HG03354 (cell line): ENCODE measurements around the gene KLHL40.

Experiments
- ATAC-seq: cut with Tn5 transposase; IDR thresholded peaks from one replicate; pipeline ENCODE4 v1.9.1; 2021; ENCODE audit warnings: mild to moderate bottlenecking; ENCODE audit not compliant: unreplicated experiment, poor library complexity, severe bottlenecking

The KLHL40 gene

DNA sequence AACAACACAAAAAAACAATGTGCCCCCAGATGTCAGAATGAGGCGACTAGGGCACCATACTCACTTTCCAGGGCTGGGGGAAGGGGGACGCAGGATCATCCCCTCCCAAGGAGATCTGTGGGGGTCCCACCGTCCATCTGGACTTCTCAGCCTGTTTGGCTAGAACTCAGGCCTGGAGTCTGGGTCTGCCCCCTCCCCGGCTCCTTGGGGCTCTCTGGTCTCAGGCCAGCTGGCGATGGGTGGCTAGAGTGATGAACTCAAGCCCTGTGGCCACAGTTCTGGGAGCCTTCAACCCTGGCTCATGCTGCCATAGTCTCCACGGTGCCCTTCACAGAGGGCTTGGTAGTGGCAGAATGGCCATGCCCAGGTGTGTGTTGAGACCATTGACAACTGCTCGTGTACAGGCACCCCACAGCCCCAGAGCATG is 18.2 kb upstream of the KLHL40 start:
- ATAC-seq, result no peak

DNA sequence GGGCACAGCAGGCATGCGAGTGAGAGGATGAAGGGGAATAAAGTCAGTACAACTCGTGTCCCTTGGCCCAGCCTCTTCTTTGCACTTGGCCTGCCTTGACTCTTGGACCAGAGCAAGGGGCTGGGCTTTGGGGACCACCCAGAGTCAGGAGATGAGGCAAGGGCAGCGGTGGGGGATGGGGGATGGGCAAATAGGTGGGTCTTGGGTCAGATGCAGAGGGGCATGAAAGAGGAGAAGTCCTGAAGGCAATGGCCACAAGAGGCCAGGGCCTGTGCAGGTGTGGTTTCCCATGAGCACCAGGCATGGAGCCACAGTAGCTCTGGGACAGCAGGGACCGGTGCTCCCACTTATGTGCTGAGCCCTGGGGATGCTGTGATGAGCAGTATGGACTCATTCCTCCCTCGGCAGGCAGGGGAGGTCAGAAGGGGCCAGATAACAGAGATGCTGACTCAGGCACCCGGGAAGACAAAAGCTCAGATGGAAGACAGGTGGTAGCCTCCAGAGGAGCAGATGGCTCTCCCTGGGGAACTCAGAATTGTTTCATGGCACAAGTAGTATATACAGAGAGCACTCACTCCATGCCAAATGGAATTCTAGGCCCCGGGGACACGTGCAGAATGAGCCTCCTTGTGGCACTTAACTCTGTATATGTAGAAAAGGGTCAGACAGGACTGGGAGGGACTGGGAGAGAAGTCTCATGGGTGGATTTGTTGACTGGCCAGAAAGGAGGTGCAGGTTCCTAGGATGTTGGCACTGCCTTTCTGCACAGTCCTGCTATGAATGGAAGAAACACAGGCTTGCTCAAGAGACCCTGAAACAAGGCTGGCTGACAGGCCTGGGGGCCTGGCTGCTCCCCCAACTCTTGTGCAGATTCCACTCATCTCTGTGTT is 17.6 kb upstream of the KLHL40 start:
- no peak for ATAC-seq

DNA sequence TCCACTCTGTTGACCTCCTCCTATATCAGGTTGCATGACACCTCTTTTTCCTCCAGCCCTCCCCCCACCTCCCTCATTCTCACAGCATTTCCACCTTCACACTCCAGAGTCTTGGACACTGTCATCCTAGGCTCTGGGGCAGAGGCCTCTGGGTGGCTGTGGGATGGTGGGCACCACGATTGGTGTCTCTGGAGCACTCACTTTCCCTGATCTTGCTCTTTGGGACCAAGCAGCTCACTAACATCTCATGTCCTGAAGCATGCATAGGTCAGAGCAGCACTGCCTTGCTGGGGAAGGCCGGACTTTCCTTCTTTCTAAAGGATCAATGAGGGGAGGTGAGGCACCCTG is 16.9 kb upstream of the KLHL40 start:
- ATAC-seq, result no peak

DNA sequence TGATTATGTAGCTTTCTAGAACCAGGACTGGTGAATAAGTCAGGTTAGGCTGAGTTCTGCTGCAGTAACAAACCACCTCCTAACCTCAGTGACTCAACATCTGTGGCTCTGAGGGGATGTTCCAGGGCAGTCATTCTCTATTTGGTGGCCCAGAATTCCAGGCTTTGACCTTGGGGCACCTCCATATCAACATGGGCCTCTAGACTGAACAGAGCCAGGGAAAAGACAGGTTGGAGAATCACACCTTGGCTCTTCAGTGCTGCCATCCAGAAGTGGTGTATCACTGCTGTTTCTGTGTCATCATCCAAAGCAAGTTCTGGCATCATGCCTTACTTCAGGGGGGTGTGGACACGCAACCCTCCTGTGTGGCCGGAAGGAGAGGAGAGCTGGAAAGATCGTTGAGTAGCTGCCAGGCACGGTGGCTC is 16.5 kb upstream of the KLHL40 start:
- no peak for ATAC-seq

DNA sequence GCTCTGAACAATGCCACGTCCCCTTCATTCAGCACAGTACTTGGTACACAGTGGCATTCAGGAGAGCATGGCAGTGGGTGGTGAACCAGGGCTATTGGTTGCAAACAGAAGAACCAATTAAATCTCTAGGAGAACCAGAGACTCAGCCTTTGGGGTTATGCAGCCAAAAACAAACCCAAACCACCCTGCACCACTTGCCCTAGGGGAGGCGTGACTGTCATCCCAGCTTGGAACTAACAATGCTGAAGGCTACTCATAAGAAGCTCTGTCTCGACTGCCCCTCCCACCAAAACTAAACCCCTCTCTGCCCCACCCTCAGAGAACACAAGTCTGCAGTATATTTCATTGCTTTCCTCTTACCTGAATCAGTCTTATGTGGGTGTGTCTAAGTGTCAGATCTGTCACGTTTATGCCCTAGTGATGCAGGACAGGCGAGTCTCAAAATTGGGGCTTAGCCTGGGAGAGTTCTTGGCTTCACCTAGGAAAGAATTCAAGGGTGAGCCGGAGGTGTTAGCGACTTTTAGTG is 15.2 kb upstream of the KLHL40 start:
- ATAC-seq, result no peak

DNA sequence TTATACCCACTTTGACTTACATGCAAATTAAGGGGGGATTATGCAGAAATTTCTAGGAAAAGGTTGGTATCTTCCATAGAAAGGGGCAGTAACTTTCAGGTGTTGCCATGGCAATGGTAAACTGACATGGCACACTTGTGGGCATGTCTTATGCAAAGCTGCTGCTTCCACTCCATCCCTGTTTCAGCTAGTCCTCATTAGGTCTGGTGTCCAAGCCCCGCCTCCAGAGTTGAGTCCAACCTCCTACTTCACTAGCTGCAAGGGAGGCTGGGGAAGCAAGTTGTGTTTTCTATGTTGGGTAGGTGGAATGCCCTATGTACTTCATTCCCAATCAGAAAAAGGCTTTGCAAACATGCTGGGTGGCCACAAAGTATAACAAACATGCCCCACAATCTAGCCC is 14.7 kb upstream of the KLHL40 start:
- no peak for ATAC-seq

DNA sequence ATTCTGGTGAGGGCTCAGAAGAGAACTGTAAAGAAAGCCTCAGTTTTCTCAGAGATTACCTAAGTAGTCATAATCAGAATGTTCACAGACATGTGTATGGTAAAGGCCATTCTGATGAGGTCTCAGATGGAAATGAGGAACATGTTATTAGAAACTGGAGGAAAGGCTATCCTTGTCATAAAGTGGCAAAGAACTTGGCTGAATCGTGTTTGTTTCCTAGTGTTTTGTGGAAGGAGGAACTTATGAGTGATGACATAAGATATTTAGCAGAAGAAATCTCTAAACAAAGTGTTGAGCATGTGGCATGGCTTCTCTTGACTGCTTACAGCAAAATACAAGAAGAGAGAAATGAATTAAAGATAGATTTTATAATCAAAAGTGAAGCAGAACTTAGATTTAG is 12.8 kb upstream of the KLHL40 start:
- ATAC-seq, result no peak

DNA sequence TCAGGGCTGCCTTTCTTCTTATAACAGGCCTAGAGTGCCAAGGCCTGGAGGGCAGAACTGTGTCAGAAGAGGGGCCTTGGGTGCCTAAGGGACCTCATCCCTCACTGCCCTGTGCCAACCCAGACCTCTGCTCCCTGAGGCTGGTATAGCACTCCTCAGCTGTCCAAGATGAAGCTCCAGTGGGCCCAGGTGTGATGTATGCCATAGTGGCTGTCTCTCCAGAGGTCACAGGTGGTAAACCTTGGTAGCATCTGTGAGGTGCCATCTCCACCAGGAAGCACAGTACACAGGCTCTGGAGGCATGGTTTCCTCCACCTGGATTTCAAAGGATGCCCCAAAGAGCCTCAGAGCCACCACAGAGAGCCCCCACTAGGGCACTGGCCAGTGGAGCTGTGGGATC is 12.3 kb upstream of the KLHL40 start:
- no peak for ATAC-seq

DNA sequence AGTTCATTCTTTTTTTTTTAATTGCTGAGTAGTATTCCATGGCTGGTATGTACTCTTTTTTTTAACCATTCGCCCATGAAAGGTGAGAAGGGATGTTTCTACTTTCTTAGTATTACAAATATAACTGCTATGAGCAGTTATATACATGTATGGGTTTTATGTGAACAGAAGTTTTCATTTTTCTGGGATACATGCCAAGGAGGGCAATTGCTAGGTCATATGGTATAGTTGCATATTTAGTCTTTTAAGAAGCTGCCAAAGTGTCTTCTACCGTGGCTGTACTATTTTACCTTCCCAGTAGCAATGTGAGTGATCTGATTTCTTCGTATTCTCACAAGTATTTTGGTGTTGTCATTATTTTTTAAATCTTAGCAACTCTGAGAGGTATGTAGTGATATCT is 11.2 kb upstream of the KLHL40 start:
- no peak for ATAC-seq

DNA sequence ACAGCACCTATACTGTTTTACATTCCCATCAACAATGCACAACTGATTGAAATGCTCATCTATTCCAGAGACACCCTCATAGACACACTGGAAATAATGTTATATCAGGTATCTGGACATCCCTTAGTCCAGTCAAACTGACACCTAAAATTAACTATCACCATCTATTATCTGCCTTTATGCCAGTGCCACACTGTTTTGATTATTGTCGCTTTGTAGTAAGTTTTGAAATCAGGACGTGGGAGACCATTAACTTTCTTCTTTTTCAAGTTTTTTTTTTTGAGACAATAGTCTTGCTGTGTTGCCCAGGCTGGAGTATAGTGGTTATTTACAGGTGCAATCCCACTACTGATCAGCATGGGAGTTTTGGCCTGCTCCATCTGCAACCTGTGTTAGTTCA is 9.4 kb upstream of the KLHL40 start:
- no peak for ATAC-seq

DNA sequence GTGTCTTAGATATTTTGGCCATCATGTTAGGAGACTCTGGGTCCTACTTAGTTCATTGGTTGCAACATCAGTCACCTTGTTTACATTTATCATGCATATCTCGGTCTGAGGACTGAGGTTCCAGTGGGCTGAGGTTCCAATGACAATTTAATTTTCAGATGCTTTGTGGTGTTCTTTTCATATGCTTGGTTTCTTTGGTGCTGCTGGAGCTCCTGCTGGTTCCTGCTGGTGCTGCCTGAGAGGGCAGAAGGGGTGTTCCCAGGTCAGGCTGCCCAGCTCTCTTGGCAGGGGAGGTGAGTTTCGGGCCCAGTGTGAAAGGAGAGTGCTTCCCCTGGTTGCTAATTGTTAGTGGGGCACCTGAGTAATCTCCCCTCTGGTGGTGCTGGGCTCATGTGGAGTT is 6.9 kb upstream of the KLHL40 start:
- no peak for ATAC-seq

DNA sequence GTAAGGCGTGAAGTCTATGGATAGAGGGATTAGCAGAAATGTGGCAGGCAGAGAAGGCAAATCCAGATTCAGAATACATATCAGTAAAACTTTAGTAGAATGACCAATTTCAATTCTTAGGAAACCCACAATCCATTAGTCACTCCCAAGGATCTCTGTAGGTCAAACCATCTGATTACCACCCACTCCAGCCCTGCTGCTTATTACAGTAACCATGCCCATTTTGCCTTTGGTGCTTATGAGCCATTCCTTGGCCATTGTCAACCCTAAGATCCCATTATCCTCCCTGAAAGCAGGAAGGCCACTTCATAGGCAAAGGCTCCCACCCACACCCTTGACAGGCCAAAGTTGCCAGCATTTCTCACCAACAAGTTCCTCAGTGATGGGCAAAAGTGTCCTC is 5.1 kb upstream of the KLHL40 start:
- no peak for ATAC-seq

DNA sequence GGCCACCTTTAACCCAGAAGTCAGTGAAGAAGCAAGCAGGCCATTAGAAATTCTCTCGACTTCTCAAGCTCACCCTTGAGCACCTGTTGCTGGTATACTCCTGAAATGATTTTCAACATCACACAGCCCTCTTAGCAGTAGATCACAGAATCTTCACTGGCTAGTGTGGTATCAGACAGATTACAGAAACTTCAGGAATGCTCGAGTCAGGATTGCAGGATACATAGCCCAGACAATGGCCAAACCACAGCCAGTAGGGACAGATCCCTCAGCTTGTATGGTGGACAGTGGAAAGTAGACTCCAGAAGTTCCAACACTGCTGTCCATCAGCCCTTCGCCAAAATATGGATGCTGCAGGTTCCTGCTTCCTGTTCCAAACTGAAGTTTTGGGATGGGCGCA is 4.5 kb upstream of the KLHL40 start:
- ATAC-seq, result no peak

DNA sequence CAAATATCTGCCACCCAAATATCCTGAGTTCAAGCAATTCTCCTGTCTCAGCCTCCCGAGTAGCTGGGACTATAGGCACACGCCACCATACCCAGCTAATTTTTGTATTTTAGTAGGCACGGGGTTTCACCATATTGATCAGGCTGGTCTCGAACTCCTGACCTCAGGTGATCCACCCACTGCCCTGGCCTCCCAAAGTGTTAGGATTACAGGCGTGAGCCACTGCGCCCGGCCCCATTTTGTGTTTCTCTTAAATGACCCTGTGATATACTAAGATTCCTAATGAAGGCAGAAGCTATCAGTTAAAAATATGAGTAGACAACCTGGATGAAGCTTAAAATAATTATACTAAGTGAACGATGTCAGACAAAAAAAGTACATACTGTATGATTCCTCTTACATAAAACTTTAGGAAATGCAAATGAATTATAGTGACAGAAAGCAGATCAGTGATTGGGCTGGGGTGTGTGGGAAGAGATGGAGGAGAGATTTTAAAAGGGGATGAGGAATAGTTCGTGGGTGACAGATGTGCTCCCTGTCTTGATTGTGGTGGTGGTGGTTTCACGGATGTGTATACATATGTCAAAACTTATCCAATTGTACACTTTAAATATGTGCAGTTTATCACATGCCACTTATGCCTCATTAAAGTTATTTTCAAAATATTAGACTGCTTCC is 3.8 kb upstream of the KLHL40 start:
- ATAC-seq, result no peak

DNA sequence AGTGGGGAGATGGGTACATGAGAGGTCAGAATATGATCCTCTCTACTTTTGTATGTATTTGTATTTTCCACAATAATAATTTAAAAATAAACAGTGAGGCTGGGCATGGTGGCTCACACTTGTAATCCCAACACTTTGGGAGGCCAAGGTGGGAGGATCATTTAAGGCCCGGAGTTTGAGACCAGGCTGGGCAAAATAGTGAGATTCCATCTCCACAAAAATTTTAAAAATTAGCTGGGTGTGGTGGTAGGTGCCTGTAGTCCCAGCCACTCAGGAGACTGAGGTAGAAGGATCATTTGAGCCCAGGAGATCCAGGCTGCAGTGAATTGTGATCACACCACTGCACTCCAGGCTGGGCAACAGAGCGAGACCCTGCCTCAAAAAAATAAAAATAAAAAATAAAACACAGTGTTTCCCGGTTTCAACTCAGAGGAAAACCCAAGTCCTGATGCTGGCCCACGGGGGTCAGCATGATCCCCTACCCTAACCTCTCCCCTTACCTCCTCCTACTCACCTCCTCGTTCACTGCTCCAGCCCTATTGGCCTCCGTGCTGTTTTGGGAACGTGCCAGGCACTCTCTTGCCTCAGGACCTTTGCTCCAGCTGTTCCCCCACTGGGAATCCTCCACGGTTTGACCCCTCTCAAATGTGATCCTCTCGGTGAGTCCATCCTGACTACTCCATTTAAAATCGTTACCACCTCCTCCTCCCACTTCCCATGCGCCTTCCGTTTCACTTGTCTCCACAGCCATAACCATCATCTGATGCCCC is 2.9 kb upstream of the KLHL40 start:
- no peak for ATAC-seq

DNA sequence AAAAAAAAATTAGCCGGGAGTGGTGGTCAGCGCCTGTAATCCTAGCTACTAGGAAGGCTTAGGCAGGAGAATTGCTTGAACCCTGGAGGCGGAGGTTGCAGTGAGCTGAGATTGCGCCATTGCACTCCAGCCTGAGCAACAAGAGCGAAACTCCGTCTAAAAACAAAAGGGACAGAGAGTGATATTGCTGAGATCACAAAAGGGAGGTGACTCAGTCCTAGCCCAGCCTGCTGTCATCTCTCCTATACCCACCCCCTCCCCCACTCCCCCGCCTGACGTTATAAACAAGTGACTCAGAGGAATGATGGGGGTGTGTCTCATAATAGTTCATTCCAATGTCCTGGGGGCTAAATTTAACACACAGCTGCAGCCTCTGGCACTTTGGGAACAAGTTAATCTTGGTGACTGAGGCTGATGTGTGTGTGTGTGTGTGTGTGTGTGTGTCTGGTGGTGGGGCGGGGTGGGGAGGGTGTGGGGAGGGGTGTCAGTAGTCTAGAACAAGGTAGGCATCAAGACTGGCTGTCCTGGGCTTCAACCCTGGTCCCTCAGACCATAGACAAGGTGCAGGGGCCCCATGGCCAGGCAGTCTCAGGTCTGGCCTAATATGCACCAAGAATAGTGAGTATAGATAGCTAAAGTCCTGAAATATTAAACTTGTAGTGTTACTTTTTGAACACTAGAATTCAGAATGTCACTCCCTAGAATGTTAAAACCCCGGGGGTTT is 1.3 kb upstream of the KLHL40 start:
- no peak for ATAC-seq

DNA sequence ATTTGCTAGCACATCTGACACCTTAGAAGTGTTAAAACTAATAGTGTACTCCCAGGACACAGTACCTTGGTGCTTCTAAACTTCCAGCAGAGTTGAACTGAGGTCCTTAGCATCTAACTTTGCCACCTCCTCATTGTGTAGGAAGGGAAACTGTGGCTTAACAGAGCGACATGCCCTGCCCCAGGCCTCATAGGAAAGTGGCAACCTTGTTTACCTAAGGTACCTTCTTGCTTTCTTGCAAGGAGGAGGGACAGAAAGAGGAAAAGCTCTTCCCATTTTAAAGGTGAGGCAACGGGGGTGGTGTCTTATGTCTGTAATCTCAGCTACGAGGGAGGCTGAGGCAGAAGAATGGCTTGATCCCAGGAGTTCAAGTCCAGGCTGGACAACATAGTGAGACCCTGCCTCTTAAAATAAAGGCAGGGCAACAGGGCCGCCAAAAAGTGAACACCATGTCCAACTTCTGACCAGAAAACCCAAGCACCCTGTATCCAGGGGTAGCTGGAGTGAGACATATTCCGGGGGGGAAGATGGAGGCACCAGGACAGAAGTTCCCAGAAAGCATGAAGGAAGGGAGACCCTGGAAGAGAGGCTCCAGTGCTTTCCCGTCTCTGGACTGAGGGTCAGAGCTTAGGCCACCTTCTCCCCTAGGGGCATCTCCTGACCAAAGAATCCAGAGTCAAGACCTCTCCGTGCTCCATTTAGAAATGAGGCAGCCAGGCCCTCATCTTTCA is 540 bp upstream of the KLHL40 start:
- ATAC-seq, result no peak

DNA sequence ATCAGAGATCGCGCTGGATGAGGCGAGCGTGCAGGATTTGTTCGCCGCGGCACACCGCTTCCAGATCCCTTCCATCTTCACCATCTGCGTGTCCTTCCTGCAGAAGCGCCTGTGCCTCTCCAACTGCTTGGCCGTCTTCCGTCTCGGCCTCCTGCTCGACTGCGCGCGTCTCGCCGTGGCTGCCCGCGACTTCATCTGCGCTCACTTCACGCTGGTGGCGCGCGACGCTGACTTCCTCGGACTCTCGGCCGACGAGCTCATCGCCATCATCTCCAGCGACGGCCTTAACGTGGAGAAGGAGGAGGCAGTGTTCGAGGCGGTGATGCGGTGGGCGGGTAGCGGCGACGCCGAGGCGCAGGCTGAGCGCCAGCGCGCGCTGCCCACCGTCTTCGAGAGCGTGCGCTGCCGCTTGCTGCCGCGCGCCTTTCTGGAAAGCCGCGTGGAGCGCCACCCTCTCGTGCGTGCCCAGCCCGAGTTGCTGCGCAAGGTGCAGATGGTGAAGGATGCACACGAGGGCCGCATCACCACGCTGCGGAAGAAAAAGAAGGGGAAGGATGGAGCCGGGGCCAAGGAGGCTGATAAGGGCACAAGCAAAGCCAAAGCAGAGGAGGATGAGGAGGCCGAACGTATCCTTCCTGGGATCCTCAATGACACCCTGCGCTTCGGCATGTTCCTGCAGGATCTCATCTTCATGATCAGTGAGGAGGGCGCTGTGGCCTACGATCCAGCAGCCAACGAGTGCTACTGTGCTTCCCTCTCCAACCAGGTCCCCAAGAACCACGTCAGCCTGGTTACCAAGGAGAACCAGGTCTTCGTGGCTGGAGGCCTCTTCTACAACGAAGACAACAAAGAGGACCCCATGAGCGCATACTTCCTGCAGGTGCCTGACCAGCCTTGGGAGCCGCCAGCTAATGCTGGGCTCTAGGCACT is 819 bp downstream of the KLHL40 start:
- no peak for ATAC-seq
